Measurements from ENCODE around the gene C9orf78. TPM values are rescaled to one million over a fixed set of nuclear protein-coding genes. Genes with fewer than 3 reads are reported as not detected.

The C9orf78 gene
- total and polyA plus RNA-seq, 9 of the 15 experiments (the other 6 are each of a cell fraction or from before 2014, with no cell fraction given) = 94.6 to 266 (median 202) TPM

- TF ChIP-seq, protein P1, sequence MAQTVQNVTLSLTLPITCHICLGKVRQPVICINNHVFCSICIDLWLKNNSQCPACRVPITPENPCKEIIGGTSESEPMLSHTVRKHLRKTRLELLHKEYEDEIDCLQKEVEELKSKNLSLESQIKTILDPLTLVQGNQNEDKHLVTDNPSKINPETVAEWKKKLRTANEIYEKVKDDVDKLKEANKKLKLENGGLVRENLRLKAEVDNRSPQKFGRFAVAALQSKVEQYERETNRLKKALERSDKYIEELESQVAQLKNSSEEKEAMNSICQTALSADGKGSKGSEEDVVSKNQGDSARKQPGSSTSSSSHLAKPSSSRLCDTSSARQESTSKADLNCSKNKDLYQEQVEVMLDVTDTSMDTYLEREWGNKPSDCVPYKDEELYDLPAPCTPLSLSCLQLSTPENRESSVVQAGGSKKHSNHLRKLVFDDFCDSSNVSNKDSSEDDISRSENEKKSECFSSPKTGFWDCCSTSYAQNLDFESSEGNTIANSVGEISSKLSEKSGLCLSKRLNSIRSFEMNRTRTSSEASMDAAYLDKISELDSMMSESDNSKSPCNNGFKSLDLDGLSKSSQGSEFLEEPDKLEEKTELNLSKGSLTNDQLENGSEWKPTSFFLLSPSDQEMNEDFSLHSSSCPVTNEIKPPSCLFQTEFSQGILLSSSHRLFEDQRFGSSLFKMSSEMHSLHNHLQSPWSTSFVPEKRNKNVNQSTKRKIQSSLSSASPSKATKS (CRISPR knock-in tag; IDR thresholded peaks at IDR 0.05) = no peak
- peak; percentile 95 for TF ChIP-seq ERF (CRISPR knock-in tag; IDR thresholded peaks at IDR 0.05)
- peak; percentile 79; the same call in 1 of the 2 replicates for TF ChIP-seq JUN (IDR thresholded peaks at IDR 0.05; ENCODE audit: borderline replicate concordance, low read depth, low read length)
- TF ChIP-seq JUN (CRISPR knock-in tag; IDR thresholded peaks at IDR 0.05; ENCODE audit: borderline replicate concordance) = peak; percentile 92; the same call in 1 of the 2 replicates
- peak; percentile 86 for TF ChIP-seq DMBX1 (CRISPR knock-in tag; IDR thresholded peaks at IDR 0.05; ENCODE audit: borderline replicate concordance)
- peak; percentile 36; the same call in 1 of the 2 replicates for TF ChIP-seq MTA1 (IDR thresholded peaks at IDR 0.05; ENCODE audit: borderline replicate concordance)
- TF ChIP-seq POLR2B (IDR thresholded peaks at IDR 0.05; ENCODE audit: low read depth, partially characterized antibody) = peak; percentile 86
- 0 out of 2 replicates have a peak, but pooled peaks have one; percentile 71 for TF ChIP-seq ZNF12 (CRISPR knock-in tag; IDR thresholded peaks at IDR 0.05)
- TF ChIP-seq ATF7 (IDR thresholded peaks at IDR 0.05) = peak; percentile 91
- TF ChIP-seq, protein P2, sequence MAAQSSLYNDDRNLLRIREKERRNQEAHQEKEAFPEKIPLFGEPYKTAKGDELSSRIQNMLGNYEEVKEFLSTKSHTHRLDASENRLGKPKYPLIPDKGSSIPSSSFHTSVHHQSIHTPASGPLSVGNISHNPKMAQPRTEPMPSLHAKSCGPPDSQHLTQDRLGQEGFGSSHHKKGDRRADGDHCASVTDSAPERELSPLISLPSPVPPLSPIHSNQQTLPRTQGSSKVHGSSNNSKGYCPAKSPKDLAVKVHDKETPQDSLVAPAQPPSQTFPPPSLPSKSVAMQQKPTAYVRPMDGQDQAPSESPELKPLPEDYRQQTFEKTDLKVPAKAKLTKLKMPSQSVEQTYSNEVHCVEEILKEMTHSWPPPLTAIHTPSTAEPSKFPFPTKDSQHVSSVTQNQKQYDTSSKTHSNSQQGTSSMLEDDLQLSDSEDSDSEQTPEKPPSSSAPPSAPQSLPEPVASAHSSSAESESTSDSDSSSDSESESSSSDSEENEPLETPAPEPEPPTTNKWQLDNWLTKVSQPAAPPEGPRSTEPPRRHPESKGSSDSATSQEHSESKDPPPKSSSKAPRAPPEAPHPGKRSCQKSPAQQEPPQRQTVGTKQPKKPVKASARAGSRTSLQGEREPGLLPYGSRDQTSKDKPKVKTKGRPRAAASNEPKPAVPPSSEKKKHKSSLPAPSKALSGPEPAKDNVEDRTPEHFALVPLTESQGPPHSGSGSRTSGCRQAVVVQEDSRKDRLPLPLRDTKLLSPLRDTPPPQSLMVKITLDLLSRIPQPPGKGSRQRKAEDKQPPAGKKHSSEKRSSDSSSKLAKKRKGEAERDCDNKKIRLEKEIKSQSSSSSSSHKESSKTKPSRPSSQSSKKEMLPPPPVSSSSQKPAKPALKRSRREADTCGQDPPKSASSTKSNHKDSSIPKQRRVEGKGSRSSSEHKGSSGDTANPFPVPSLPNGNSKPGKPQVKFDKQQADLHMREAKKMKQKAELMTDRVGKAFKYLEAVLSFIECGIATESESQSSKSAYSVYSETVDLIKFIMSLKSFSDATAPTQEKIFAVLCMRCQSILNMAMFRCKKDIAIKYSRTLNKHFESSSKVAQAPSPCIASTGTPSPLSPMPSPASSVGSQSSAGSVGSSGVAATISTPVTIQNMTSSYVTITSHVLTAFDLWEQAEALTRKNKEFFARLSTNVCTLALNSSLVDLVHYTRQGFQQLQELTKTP (IDR thresholded peaks at IDR 0.05; ENCODE audit: low read depth in 1 of 2, partially characterized antibody in 2 of 2) = peak in 1 of 2 experiments; percentile 79
- peak; percentile 61 for TF ChIP-seq RBM22 (IDR thresholded peaks at IDR 0.05; ENCODE audit: low read depth, low read length, poor library complexity, severe bottlenecking)
- TF ChIP-seq ESRRA (IDR thresholded peaks at IDR 0.05; ENCODE audit: borderline replicate concordance, low read depth) = 0 out of 2 replicates have a peak, but pooled peaks have one; percentile 76
- peak; percentile 81; the same call in 1 of the 2 replicates for TF ChIP-seq ZBTB17 (CRISPR knock-in tag; IDR thresholded peaks at IDR 0.05)
- peak in 1 of 2 experiments; percentile 99; a peak in 3 of 4 replicates for TF ChIP-seq HDAC1 (IDR thresholded peaks at IDR 0.05)
- TF ChIP-seq HCFC1 (IDR thresholded peaks at IDR 0.05; ENCODE audit: low read depth, low read length) = peak; percentile 97
- TF ChIP-seq BHLHE40 (IDR thresholded peaks at IDR 0.05; ENCODE audit: low read length) = peak; percentile 51
- peak; percentile 90 for TF ChIP-seq FOXP1 (CRISPR knock-in tag; IDR thresholded peaks at IDR 0.05)
- peak; percentile 18; the same call in 1 of the 2 replicates for TF ChIP-seq PKNOX1 (IDR thresholded peaks at IDR 0.05)
- TF ChIP-seq, protein P3, sequence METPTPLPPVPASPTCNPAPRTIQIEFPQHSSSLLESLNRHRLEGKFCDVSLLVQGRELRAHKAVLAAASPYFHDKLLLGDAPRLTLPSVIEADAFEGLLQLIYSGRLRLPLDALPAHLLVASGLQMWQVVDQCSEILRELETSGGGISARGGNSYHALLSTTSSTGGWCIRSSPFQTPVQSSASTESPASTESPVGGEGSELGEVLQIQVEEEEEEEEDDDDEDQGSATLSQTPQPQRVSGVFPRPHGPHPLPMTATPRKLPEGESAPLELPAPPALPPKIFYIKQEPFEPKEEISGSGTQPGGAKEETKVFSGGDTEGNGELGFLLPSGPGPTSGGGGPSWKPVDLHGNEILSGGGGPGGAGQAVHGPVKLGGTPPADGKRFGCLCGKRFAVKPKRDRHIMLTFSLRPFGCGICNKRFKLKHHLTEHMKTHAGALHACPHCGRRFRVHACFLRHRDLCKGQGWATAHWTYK (CRISPR knock-in tag; IDR thresholded peaks at IDR 0.05) = peak; percentile 92
These were observed 11.0 kb downstream of the C9orf78 start, which contains the start of gene TOR1A (continued) for GRCh38 chr9:129823935-129824601.
